Right renal cortex interstitium (tissue), 3 donors: ENCODE data around the gene ZNF385A. TPM values are rescaled to one million over a fixed set of nuclear protein-coding genes. Genes with fewer than 3 reads are reported as not detected.

ENCODE experiments used
- DNase-seq, 3 donors: peaks; one replicate each; pipeline ENCODE4 v3.0.0-alpha.2; 2013; ENCODE audit warnings: low read depth in 3 of 3, low spot score in 2 of 3
- polyA plus RNA-seq, 3 donors: library from polyadenylated mRNA; unstranded; fragments of 120-200 nt; gene quantifications; one replicate each; pipeline ENCODE4 v1.2.1, GENCODE V29; 2013; ENCODE audit not compliant: insufficient read length in 3 of 3

ZNF385A gene
- polyA plus RNA-seq, 3 donors = 8.1 to 10.1 (median 8.6) TPM

DNA sequence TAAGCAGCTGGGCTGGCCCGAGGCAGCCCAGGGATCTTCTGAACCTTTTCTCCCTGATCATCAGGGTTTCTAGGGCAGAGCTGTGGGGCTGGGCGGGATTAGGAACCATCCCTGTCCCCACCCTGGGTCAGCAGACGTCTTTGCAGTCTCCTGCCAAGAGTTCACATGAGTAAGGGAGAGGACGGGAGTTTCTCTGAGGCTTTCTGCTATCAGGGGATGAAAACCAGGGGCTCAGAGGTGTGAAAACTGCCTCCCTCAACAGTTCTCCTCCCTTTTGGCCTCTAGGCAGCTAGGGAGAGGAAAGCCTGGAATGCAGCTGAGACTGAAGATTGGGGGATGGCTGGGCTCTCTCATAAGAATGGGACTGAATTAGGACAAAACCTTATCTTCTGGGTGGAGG lies 7.9 kb downstream of the ZNF385A start:
- DNase-seq = no peak

- DNase-seq = no peak
Observed at GRCh38 chr12:54375259-54375579, 9.3 kb downstream of the ZNF385A start.

- no peak for DNase-seq
Observed at GRCh38 chr12:54374562-54375258, 9.8 kb downstream of the ZNF385A start.

DNA sequence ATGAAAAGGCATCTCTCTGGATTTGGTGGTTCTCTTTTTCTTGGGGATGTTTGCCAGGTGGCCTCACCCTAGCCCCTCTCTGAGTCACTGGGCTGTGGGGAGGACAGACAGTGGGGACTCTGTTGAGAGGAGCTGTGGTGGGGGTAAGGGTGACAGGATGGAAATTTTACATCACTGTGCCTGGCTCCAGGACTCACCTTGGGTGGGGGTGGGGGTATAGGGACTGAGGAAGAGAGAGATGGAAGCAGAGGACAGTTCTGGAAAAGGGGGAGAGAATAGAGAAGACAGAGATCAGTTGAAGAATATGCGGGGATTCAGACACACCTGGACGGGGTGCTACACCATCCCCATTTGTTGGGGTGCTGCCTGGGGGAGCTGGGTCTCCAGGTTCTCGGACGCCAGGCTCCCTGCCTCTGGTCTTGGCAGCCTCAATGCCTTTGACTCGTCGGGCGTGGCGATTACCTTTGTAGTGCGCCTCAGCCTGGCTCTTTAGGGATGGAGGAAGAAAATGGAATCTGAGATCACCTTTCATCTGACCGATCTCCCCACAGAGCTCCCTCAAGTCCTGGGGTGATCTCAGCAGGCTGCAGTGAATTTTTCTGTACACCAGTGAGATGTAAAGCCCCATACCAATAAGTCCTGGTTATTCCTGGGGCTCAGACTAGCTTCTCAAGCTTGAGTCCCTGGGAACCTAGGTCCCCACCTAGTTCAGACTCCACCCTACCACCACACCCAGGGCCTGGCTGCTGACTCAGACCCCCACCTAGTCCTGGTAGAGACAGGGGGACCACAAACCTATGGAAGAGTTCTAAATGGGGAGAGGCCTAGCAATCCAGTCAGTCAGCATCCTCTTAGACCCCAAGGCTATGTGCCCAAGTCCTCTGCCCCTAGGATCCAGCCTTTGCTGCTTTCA lies 10.6 kb downstream of the ZNF385A start:
- DNase-seq = no peak

DNA sequence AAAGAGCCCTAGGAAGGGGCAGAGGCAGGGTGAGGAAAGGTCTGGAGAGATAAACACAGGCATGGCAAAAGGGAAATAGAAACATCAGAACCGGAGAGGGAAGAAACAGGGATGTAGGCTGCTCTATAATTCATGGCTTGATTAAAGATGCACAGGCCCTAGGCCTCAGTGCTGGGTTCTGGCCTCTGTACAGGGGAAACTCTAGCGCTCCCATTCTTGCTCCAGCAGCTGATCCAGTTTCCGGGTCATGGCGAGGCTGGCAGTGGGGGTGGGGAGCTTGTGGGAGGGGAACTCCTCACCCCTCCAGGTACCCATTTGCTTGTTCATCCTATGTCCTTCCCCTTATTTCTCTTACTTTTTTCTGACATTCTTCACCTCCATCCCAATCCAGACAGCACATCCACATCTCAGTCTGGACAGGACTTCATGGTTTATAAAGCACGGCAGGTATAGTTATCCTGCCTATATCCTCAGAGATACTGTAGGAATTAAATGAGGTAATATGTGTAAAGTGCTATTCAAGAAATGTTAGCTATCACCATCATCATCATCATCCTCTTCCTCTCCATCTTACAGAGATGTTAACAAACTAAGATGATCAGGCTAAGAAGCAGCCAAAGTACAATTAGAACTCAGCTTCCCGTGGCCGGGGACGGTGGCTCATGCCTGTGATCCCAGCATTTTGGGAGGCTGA lies 12.3 kb downstream of the ZNF385A start:
- no peak for DNase-seq

DNA sequence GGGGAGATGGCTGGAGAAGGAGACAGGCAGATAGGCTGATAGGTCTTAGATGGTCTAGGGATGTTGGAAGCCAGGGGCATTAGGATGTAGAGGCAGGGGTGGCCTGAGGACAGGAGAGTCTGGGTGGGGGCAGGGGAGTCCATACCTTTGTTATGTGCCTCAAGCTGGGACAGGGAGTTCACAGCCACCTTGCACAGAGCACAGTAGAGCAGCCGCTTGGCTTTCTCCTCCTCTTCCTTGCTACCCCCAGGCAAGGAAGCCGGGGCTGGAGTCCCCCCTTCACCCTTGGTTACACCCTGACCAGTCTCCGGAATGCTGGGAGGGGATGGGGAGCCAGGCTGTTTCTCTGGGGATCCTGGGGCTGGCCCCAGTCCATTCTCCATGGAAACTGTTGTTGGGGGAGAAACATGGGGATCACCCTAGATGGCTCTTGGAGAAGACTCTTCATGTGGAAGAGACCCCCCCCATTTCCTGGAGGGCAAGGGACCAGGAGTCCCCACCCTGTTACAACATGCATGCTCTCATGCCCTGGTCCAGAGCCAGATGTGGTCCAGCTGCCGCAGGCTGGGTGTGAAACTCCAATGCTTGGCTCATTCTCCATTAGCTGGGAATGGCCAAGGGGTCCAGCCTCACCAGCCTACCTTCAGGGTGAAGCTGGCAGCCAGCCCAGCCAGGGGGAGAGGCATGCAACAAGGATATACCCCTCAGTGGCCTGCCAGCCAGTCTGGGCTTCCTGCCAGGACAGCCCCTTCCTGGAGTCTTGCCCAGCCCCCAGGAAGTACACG lies 13.0 kb downstream of the ZNF385A start:
- DNase-seq = no peak

DNA sequence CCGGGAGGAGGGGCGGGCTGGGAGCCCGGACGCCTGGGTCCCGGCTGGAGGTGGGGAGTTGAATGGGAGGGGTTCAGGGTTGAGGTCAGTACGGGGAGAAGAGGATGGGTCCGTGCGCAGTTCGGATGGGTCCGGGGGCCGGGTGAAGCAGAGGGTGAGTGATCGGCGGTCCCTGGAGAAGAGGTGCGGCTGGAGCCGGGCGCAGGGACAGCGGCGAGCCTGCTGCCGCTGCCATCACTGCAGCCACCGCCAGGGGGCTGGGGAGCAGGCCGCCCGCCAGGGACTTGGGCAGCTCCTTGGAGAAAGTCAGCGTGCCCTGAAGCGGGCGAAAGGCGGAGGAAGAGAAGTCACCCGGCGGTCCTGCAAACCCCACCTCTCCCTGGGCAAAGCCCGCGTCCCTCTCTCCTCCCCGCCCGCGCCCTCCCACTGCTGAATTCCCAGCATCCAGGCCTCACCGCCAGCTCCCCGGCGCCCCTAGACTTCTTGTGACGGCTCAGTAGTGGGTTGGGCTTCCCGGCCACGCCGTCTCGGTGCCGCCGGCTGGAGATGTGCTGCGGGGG lies 14.3 kb downstream of the ZNF385A start:
- no peak for DNase-seq

GRCh38 chr12:54369597-54370131 lies 14.9 kb downstream of the ZNF385A start:
- no peak for DNase-seq

DNA sequence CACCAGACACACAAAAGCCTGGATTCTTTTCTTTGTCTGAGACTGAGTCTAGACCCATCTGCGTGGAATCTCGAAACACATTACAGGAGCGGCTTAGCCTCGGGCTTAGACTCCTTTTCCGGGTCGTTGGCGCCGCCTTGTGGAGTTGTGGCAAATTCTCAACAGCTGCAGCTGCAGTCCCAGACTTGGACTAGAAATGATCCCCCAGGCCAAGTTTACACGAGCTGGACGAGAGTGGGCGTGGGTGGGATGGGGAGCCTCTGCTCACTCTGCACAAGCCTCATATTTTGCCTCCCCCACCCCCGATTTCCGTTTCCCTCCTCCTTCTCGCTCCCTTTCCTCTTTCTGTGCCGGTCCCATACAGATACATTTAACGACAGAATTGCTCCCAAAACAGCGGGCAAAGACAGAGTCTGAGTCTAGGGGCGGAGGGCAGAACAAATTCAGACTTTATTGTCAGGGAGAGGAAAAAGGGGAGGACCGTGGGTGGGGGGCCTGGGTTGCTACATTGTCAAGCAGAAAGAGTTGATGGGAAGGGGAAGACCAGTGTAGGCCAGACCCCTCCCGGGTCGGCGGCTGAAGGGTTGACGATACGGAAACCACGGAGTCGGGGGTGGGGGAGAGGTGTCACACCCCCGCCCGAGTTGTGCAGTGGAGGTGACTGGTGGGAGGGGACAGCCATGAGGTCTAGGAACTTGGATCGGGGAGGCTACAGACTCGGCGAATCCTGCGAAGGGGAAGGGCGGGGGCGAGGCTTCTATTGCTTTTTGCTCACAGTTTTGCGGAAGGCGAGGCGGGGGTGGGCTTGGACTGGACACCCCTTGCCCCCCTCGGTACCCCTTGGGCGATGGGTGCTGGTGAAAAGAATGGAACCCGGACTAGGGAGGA lies 15.6 kb downstream of the ZNF385A start:
- peak in 1 of 3 donors; percentile 89 for DNase-seq

GRCh38 chr12:54368025-54368708 lies 16.4 kb downstream of the ZNF385A start:
- no peak for DNase-seq

DNA sequence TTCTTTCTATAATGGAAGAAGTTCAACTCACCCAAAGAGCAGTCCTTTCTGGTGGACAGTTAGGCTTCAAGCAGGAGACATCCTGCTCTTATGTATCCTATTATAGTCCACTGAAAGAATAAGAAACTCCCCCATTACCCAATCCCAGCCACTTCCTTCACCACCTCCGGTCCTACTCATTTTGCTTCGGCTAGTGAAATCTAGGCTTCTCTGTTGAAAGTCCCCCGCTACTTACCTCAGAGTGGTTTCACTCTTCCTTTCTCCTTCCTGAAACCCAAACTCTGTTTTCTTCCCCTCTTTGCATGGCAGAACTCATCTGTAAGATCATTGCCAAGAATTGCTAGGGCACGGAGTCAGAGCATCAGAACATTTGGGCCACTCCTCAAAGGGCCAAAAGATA lies 20.1 kb downstream of the ZNF385A start, which contains the start of gene GPR84:
Gene GPR84 (minus strand): TSS at position 74 of the 400 bp plus-strand sequence. CDS start 635 bp downstream, outside the sequence.
- DNase-seq = no peak

- no peak for DNase-seq
Observed at GRCh38 chr12:54363618-54364017, 20.9 kb downstream of the ZNF385A start.

- DNase-seq = no peak
Observed at GRCh38 chr12:54363047-54363446, 21.5 kb downstream of the ZNF385A start.

- peak in 1 of 3 donors; percentile 87 for DNase-seq
Observed at GRCh38 chr12:54360717-54361456, 23.6 kb downstream of the ZNF385A start.

DNA sequence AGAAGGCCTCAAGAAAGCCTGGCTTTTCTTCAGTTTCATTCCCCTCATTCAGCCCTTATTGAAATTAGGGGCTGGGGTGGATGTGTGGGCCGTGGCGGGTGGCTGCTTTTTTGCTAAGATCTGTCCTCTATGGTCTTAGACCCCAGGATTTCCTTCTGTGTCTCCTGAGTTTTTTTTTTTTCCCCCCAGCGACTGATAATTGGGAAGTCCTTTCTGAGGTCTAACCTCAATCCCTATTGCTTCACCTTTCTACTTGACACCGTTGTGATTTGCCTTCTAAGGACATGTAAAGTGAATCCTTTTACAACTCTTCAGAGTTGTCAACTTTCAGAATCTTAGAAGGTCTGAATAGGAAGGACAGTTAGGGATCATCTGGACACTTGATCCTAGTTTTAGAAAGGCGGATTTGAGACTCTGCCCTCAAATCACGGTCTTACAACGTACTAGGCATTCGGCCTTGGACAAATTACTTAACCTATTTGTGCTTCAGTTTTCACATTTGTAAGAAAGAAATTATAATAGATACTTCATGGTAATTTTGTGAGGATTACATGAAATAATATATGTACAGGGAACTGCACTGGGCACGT lies 24.7 kb downstream of the ZNF385A start:
- DNase-seq = no peak

DNA sequence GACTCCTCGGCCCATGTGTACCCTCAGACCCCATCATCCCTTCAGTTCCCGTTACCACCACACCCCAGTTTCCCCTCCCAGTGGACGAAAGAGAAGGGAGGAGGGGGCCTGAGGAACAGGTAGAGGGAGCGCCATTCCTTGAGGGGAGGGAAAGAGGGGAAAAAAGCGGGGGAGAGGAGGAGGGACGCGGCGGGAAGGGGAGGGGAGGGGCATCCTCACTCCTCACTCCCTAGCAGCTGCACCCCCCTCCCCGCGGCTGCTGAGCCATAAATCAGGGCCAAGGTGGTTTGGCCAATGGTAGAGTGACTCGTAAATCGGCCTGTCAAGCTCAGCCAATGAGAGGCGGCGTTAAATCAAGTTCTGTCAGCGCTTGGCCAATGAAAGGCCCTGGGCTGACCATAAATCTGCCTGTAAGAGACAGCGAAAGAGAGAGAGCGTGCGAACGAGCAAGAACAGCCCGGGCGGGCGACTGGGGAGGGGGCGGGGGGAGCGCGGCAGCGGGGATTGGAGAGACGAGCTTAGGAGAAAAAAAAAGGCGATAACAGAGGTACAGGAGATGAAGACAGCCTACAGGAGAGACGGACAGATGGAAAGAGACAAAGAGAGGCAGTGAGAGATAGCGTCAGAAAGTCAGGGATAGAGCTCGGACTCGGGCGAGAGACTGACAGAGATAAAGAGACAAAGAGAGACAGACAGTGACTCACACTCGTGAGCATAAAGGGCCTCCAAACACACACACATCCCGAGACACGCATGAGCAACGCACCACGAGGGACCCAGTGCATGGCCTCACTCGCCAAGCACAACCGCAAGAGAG lies 25.4 kb downstream of the ZNF385A start:
- DNase-seq = peak; percentile 99 to 100 (median 99)
